HG03159 (cell line): ENCODE results near the gene SPATC1L.

ENCODE experiments used
- ATAC-seq: cut with Tn5 transposase; IDR thresholded peaks from one replicate; pipeline ENCODE4 v1.9.1; 2021; ENCODE audit warnings: mild to moderate bottlenecking, moderate library complexity; ENCODE audit not compliant: unreplicated experiment

The SPATC1L gene

DNA sequence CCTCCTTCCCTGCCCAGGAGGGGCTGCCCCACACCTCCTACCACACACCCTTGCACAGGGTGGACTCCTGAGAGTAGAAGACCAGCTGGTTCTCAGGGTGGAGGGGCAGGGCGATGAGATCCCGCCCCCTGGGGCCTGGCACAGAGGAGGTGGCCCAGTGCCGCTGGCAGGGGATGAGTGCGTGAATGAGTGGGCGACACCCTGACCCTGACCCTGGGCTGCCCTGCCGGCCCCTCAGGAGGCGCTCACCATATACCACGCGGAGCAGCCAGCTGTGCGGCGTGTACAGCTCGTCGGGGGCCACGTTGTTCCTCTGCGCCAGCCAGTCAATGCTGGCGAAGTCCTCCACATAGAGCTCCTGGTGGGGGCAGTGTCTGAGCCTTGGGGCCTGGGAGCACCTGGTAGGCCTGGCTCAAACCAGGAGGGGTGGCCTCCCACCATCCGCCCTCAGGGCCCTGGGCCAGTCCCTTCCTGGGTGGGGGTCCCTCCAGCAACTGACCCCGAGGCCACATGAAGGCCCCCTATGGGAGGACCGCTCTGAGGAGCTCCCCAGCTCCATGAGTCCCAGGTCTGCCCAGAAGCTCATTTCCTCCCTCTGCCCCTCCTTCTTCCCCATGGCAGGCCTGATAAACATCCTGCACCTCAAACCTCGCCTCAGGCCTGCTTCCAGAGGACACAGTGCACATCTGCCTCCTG lies 31.3 kb upstream of the SPATC1L start:
- ATAC-seq, result no peak

DNA sequence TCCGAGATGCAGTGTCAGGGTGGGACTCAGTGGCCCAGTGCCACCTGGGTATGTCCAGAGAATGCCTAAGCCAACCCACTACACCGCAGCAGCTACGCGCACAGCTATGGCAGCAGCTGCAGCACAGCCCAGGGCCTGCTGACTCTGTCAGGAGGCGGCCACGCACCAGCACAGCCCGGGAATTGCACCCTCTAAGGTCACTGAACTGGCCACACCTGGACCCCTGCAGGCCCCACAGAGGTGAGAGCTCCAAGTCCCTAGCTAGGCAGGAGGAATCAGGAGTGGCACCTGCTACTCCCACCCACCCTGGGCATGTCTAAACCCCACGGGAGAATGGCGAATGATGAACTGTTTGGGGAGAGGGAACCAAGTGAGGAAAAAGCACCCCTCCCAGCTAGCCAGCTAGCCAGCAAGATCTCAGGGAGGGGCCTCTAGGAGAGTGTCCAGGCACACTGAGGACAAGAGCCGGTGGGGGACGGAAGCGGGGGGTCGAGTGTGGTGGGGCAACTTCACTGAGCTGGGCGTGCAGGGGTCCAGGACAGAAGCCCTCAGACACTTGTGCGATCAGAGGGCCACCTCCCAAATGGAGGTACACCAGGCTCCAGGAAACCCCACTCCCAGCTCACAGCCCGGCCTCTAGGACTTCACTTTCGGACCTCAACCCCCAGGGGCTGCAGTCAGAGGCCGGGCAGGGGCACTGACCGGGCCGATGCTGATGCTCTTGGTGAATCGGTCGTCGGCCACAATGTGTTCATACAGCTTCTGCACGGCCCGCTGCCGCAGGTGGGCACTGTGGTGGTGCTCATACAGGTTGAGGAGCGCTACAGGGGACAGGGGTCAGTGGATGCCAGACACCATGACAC lies 30.4 kb upstream of the SPATC1L start:
- ATAC-seq, result no peak

DNA sequence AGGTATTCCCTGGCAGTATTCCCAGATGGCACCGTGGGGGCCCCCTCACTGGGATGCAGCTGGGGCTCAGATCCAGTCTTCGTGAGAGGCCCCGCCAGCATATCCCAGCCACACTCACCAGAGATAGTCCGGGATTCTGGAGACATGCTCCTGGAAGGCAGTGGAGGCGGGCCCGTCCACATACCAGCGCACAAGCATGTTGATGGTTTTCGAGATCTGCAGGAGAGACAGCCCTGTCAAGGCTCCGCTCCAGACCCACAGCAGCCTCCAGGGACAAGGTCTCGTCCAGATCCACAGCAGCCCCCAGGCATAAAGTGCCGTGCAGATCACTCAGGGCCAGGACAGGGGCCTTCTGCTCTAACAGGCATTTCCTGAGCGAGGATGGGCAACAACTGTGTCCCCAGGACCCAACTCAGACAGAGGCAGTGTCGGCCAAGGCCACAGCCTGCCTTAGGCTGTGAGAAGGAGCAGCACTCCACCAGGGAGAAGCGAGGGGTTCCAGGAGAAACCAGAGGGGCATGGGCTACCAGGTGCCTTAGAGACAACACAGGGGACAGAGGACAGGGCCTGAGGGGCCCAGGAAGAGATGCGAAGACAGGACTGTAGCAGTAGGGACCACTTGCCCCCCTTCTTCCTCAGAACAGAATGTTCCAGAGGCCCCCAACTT lies 29.5 kb upstream of the SPATC1L start:
- no peak for ATAC-seq

DNA sequence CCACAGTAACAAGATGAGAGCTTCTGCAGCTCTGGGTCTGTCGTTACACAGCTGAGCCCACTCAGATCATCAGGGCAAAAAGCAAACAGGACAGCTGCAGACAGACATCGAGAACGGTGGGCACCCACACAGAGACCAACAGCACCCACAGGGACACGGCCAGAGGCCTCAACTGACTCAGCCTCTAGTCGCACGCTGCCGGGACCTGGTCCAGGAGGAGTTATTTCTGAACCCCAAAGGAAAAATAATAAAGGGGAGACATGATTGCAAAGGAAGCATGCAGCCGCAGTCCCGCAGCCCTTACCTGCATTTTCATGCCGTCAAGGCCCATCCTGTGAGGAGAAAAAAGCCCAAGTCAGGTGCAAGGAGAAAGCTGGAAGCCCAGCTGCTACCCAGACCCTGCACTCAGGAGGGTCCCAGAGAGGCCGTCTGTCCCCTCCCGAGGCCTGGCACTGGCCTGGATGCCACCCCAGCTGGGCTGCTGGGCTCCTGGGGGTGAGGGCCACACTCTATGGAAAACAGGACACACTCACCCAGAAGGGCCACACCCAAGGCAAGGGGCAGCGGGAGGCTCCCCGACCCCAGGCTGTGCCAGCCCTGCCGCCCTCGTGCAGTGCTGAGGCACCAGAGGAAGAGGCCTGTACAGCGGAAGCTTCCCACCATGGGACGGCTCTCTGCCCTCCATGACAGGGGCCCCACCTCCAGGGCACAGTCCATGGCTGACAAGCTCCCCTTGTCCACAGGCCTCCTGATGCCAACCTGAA lies 28.6 kb upstream of the SPATC1L start:
- ATAC-seq, result no peak

DNA sequence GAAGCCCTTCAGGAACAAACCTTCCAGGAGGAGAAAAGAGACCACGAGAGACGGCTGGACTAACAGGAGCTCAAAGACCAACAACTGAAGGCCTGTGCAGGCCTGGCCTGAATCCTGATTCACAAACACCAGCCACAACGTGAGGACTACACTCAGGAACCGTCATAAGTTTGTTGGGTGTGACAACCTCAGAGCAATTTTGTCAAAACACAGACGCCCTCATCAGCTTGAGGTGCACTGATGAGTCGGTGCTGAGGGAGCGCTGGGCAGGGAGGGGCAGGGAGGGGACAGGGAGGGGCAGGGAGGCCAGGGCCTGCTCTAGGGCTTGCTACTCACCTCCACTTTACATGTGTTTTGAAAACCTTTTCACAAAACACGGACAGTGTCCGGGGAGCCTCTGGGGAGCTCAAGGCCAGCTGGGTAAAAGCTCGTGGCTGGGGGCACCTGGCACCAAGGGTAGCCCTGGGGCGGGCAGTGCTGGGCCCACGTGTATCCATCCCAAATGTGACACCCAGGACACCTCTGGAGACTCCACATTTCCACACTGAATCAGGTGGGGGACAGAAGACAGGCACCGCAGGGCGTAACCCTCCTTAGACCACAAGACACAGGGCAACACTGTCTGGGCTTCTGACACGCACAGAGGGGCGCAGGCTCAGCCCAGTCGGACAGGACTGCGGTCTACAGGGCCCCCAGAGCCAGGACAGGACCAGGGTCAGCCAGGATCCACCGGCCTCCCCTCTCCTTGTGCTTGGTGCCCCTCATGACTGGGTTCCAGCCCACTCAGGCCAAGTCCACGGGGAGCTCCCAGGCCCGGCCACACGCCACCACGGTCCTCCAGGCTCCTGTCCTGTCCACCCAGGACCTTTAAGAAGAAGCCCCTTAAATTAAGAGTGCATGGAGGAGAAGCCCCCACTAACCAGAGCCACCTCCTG lies 27.8 kb upstream of the SPATC1L start:
- ATAC-seq, result no peak

DNA sequence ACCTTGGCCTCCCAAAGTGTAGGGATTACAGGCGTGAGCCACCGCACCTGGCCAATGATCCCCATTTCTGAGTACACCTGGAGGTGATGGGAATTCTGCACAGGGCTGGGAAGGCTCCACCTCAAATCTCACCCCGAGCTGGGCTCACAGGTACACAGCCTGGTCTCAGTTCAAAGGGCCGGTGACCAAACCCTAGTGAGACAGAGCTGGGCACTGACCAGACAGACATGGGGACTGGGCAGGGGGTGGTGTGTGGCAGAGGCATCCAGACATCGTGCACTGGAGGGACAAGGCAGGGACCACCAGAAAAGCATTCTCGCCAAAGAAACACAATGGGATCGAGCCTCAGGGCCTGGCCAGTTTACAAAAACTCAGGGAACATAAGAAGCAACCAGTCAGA lies 27.1 kb upstream of the SPATC1L start:
- no peak for ATAC-seq

DNA sequence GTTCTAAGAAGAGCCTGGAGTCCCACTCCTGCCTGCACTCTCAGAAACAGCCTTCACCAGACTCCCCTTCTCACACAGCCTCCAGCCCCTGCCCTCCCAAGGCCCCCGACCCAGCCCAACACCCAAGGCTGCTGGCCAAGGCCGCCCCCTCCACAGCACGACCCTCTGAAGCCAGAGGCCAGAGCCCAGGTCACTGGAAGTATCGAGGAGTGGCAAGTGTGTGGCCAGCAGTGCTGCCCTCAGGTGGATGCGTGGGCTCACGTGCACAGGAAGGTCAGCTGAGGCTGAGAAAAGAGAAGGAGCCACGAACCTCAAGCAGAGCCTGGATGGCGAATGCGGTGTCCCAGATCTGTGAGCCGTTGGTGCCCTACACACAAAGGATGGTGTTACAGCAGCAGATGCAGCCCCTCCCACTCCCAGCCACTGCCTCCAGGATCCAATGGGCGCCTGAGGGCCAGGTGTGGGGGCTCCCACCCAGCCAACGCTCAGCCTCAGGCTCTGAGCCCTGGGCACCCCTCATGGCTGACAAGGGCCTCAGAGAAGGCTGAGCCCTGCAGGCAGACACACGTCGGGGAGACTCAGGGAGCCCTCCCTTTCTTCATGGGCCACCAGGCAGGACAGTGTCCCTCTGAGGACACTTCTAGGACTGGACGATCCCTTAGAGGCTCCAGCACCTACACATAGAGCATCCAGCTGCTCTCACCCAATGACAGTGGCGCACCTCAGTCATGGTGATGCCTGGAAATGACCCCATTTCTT lies 26.3 kb upstream of the SPATC1L start:
- no peak for ATAC-seq

DNA sequence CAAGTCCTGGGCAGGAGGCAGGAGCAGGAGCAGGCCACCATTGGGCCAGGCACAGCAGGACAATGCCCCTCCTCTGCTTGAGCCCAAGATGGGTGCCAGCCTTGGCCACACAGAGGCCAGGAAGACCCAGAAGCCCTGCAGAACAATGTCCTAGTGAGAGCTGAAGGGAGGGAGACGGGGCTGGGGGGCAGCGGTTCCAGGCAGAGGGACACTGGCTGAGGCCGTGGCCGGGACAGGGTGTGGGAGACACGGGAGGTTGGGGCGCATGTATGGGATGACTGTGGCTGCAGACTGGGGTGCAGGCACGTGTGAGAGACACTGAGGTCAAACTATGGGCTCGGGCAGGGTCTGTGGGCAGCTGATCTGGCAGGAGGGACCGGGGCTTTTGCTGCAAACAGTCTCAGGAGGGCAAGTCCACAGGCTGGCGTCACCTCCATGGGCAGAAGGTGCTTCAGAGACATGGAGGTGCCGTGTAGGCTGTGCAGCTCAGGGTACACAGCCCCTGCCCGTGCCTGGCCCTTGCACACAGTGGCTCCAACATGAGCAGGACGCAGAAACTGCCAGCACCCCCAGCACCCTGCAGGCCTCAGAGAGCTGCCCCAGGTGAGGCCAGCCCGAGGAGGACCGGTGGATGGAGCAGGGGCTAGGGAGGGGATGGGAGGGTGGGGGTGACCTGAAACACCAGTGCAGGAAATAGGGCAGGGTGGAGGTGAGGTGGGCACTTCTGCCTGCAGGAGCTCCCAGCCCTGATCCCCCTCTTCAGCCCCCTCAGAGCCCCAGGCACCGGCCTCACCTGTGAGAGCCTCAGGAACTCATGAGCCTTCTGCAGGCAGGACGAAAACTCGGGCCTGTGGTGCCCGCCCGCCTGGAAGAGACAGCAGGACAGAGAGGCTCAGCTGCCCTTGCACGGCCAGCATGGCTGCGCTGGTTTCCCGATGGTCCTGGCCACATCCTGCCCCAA lies 24.8 kb upstream of the SPATC1L start:
- no peak for ATAC-seq

DNA sequence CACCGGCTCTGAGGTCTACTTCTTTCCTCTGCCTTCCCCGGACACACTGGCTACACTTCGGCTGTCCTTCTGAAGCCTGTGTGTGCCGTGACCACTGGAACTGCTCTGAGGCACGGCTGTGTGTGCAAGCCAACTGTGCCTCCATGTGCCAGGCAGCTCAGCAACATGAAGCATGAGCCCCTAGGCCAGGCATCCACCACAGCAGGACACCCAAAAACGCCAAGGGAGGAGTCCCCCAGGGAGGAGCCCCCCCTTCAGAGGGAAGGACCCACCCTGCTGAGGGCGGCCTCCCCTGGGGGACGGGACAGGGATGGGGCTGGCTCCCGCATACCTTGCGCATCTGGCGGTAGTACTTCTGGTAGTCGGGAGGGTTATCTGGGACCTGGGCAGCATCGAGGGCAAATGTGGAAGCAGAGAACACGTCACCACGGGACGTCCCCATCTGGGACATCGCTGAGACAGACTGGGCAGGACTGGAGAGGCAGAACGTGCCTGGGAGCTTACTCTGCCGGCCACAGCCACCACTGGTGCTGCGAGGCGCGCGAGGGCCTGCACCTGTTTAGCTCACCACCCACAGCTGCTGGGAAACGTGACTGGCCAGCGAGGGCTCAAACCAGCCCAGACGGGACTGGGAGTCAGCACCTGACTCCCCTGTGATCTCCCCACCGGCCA lies 23.8 kb upstream of the SPATC1L start:
- ATAC-seq, result no peak

DNA sequence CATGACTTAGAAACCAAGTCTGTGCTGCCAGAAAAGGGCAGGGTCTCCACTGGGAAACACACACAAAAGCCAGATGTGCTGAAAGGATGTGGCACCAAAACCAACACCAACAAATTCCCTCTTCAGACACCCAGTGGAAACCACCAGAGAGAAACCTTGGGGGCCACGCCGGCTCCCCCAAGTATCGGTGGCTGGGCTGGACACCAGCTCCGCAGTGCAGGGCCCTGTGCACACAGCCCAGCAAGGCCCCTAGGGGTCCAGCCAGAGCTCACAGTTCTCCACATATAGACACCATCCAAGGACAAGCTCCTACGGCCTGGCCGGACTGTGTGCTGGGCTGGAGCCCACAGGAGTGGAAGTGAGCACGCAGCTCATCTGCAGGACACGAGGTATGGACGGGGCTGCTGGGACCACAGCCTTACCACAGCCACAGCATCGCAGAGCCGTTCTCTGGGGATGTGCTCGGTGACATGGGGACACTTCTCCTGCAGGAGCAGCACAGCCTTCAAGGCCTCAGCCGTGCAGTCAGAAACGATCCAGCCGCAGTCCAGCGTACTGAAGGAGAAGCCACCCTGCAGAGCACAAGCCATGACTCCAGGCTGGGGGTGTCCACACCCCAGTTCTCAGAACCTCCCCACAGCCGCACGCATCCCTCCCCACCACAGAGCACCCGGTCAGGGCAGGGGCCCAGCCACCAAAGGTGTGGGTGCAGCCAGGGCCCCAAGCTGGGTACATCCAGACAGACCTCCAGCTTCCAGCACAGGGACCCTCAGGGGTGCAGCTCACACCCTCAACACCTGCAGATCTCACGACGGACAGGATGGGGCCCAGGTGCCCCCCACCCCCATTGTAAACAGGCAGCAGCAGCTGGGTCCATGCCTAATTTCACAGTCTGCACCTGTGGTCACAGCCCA lies 23.0 kb upstream of the SPATC1L start:
- no peak for ATAC-seq

DNA sequence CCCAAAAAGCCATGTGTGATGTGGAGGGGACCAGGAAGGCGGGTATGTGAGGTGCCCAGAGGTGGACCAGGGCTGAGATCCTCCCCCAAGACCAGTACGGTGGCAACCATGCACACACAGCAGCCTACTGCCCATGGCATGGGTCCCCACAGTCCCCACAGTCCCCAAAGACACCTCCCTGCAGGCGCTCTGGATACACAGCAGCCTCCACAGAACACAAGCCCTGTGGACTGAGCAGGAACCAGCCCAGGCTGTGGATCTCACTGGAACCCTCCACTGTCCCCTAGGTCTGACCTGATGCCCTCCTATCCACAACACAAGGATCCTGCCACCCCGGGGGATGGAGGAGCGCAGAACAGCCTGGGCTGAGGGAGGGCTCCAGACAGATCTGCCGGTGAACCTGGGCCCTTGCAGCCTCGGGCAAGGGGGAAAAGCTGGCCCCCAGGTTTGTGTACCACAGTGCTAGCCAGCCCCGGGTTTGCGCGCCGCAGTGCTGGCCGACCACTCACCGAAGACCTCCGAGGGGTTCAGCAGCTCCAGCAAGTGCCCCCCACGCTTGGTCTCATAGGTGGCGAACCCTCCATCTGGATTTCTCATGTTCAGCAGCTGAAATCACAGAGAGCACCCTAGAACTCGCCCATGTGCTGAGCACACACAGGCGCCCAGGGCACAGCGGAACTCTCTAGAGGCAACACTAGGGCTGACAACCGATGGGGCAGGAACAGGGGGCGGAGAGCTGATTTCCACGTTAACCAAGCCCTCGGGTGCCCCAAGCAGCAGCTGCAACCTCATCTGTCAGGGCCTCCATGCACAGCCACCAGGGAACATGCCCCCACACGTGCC lies 22.1 kb upstream of the SPATC1L start:
- no peak for ATAC-seq

DNA sequence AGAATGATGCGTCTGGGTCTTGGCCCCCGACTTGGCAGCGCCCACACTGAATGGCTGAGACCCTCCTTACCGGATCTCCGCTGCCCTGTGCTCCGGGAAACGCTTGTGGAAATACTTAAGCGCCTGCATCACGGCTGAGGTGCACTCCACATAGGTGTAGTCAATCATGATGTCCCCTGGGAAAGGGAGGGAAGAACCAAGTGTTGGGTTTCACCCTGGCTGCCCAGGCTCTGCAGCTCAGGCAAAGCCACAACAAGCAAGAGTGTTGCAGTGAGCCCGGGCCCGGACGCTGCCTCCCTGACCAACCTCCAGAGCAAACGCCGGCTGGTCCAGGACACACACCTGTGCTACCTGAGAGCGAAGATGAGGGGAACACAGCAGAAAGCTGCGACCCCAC lies 21.5 kb upstream of the SPATC1L start:
- no peak for ATAC-seq

DNA sequence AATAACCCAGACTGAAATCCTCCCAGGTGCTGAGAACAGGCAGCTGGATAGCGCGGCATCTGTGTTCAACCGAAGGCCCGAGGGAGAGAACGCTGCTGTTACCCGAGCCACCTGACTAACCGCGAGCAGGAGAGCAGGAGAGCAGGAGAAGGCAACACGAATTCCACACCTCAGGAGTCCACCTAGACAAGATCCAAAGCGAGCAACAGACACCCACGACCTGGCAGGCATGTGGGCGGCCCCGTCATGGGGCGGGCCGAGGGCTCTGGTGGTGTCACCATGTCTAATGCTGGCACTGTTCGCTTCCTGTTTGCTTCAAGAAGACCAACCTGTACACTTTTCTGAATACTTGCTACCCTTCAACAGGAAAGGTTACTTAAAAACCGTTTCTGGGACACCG lies 20.9 kb upstream of the SPATC1L start:
- ATAC-seq, result no peak

DNA sequence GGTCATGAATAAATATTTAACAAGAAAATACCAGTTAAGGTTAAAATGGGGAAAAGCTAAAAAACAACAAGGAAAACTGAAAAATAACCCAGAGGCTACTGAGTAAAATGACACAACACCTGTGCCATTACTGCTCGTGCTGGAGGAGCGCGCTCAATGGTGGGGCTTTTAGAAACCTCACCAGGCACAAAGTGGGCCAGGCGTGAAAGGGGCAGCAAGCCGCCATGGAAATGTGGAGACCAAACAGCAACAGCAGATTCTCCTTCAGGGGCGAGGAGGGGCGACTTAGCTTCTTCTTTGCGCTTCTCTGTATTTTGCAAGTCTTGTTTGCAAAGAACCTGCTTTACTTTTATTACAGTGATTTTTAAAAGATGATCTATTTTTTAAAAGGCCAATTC lies 18.9 kb upstream of the SPATC1L start:
- ATAC-seq, result no peak

DNA sequence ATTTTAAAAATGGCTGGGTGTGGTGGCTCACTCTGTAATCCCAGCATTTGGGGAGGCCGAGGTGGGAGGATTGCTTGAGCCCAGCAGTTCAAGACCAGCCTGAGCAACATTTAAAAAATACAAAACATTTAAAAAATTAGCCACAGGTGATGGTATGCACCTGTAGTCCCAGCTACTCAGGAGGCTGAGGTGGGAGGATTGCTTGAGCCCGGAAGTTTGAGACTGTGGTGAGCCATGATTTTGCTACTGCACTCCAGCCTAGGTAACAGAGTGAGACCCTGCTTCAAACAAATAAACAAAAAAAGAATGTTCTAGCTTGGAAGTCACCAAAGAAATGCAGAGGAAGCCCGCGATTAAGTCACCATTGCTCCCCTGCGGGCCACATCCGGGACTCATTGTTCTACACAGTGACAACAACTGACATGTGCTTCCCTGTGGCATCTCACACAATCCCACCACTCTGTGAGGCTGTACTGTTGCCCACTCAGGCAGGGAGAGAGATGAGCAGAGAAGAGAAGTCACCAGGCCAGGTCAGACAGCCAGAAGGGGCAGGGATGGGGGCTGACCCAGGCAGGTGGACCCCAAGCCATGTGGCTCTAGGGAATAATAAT lies 18.4 kb upstream of the SPATC1L start:
- no peak for ATAC-seq
